H1 (cell line): ENCODE results near the gene NR3C2. TPM values are rescaled to one million over a fixed set of nuclear protein-coding genes. Genes with fewer than 3 reads are reported as not detected.
A peak's percentile ranks its signal among the peaks of the same experiment; 100 is the strongest.
"Not testable (repeated sequence)": the region's sequence is repeated elsewhere in the genome, so short reads cannot be mapped to it uniquely, and the experiment has no call there.

Experiments used
- CTCF ChIA-PET: fragments of 300-600 bp; sonication (Branson Sonifier 250); formaldehyde crosslinking; loops from one replicate; lab custom pipeline; 2021; ENCODE audit not compliant: partially characterized antibody; lab: Charles Lee
- POLR2A ChIA-PET: fragments of 300-600 bp; sonication (Branson Sonifier 250); formaldehyde crosslinking; loops from one replicate; lab custom pipeline; 2021; ENCODE audit warnings: inconsistent platforms; ENCODE audit not compliant: partially characterized antibody; lab: Charles Lee
- DNase-seq, 2 experiments: peaks; one replicate each; pipeline versions ENCODE4 v3.0.0 to v3.0.0-alpha.2; 2010 to 2022; ENCODE audit warnings: low spot score in 2 of 2, low read depth in 1 of 2, mixed read lengths in 1 of 2
- FAIRE-seq: peaks from 2 replicates; lab custom pipeline; 2011; peaks lifted over from hg19 to GRCh38; lab: Jason Lieb, UNC
- H2AFZ ChIP-seq: 2 replicates; pipeline ENCODE4 v1.8.1; 2012; ENCODE audit warnings: low read length, inconsistent platforms
- H2AK5ac ChIP-seq: 2 replicates; pipeline ENCODE4 v1.6.1; 2013; ENCODE audit warnings: low read depth, low read length
- H2BK120ac ChIP-seq: replicated peaks from 2 replicates; pipeline ENCODE3; 2013; ENCODE audit warnings: low read depth, low read length, inconsistent platforms
- H2BK12ac ChIP-seq: 2 replicates; pipeline ENCODE4 v1.6.1; 2013; ENCODE audit warnings: low read depth, low read length
- H2BK15ac ChIP-seq: 2 replicates; pipeline ENCODE4 v1.6.1; 2013; ENCODE audit warnings: low read length
- H2BK20ac ChIP-seq: 2 replicates; pipeline ENCODE4 v1.6.1; 2013; ENCODE audit warnings: low read length
- H2BK5ac ChIP-seq: 2 replicates; pipeline ENCODE4 v1.6.1; 2013; ENCODE audit warnings: low read depth, low read length
- H3K14ac ChIP-seq: 2 replicates; pipeline ENCODE4 v1.6.1; 2013; ENCODE audit warnings: inconsistent platforms; ENCODE audit not compliant: insufficient read length
- H3K18ac ChIP-seq: 2 replicates; pipeline ENCODE4 v1.6.1; 2013; ENCODE audit warnings: low read length; ENCODE audit errors: extremely low read depth
- H3K23ac ChIP-seq: 2 replicates; pipeline ENCODE4 v1.6.1; 2013; ENCODE audit warnings: inconsistent platforms; ENCODE audit not compliant: insufficient read length
- H3K23me2 ChIP-seq: 2 replicates; pipeline ENCODE4 v1.6.1; 2013; ENCODE audit warnings: low read depth, low read length
- H3K27ac ChIP-seq: 2 replicates; pipeline ENCODE4 v1.6.1; 2011; ENCODE audit warnings: low read depth, low read length, inconsistent platforms
- H3K27me3 ChIP-seq, 4 experiments: replicated peaks in 1 of 4; 1 replicate in 1 of 4; 2 replicates in 3 of 4; pipeline versions ENCODE4 v1.6.1 to v1.8.1; 2011 to 2013; ENCODE audit warnings: low read length in 3 of 4, mild to moderate bottlenecking in 3 of 4, inconsistent platforms in 2 of 4, mixed read lengths in 2 of 4, moderate library complexity in 1 of 4; ENCODE audit not compliant: control insufficient read depth in 3 of 4, insufficient read depth in 3 of 4; ENCODE audit errors: extremely low read depth in 1 of 4
- H3K36me3 ChIP-seq, 4 experiments: 2 replicates each; pipeline versions ENCODE4 v1.6.1 to v1.8.1; 2011 to 2013; ENCODE audit warnings: mild to moderate bottlenecking in 4 of 4, low read length in 3 of 4, moderate library complexity in 2 of 4, control low read depth in 1 of 4, inconsistent platforms in 1 of 4; ENCODE audit not compliant: insufficient read depth in 4 of 4, control insufficient read depth in 2 of 4
- H3K4ac ChIP-seq: replicated peaks from 2 replicates; pipeline ENCODE3; 2013; ENCODE audit warnings: low read length, low read depth, mixed read lengths, inconsistent platforms; ENCODE audit not compliant: insufficient read length
- H3K4me1 ChIP-seq, 4 experiments: replicated peaks in 1 of 4; 1 replicate in 1 of 4; 2 replicates in 3 of 4; pipeline versions ENCODE4 v1.6.1 to v1.8.1; 2011 to 2013; ENCODE audit warnings: low read length in 3 of 4, inconsistent platforms in 2 of 4, mixed read lengths in 1 of 4; ENCODE audit not compliant: insufficient read depth in 4 of 4, control insufficient read depth in 3 of 4
- H3K4me2 ChIP-seq, 2 experiments: 2 replicates each; pipeline versions ENCODE4 v1.6.1 to v1.8.1; 2011 to 2013; ENCODE audit warnings: low read depth in 2 of 2, low read length in 2 of 2, control low read depth in 1 of 2, inconsistent platforms in 1 of 2, mild to moderate bottlenecking in 1 of 2; ENCODE audit not compliant: insufficient read depth in 1 of 2
- H3K4me3 ChIP-seq, 4 experiments: fragments of 200-600, 300-600 bp in 1 of 4; sonication (generic), shearing (Covaris generic), sonication (Bioruptor Twin) in 1 of 4; 2 replicates each; pipeline versions ENCODE4 v1.5.1 to v1.8.1; 2011 to 2016; ENCODE audit warnings: low read length in 4 of 4, low read depth in 3 of 4, control low read depth in 2 of 4, inconsistent platforms in 2 of 4, mild to moderate bottlenecking in 2 of 4, mixed read lengths in 1 of 4, moderate library complexity in 1 of 4; ENCODE audit not compliant: insufficient read depth in 2 of 4; ENCODE audit errors: extremely low read depth in 1 of 4
- H3K56ac ChIP-seq: replicated peaks from 2 replicates; pipeline ENCODE3; 2013; ENCODE audit warnings: low read depth, mild to moderate bottlenecking, mixed read lengths, low read length, inconsistent platforms; ENCODE audit not compliant: insufficient read length
- H3K79me1 ChIP-seq: 2 replicates; pipeline ENCODE4 v1.6.1; 2013; ENCODE audit warnings: low read depth, low read length, control low read depth
- H3K79me2 ChIP-seq, 2 experiments: 2 replicates each; pipeline versions ENCODE4 v1.6.1 to v1.8.1; 2012 to 2013; ENCODE audit warnings: low read length in 2 of 2, mild to moderate bottlenecking in 2 of 2, inconsistent platforms in 1 of 2; ENCODE audit not compliant: insufficient read depth in 2 of 2, control insufficient read depth in 1 of 2
- H3K9ac ChIP-seq, 4 experiments: replicated peaks in 1 of 4; 1 replicate in 1 of 4; 2 replicates in 3 of 4; pipeline versions ENCODE4 v1.6.1 to v1.8.1; 2011 to 2013; ENCODE audit warnings: low read depth in 3 of 4, low read length in 3 of 4, control low read depth in 2 of 4, mild to moderate bottlenecking in 2 of 4, moderate library complexity in 2 of 4, inconsistent platforms in 1 of 4; ENCODE audit errors: extremely low read depth in 1 of 4
- H3K9me3 ChIP-seq, 2 experiments: 2 replicates each; pipeline versions ENCODE4 v1.6.1 to v1.8.1; 2012 to 2013; ENCODE audit warnings: mild to moderate bottlenecking in 2 of 2, moderate library complexity in 2 of 2, control low read depth in 1 of 2, inconsistent platforms in 1 of 2, low read depth in 1 of 2, low read length in 1 of 2, mixed read lengths in 1 of 2; ENCODE audit not compliant: insufficient read depth in 2 of 2
- H4K20me1 ChIP-seq, 2 experiments: replicated peaks in 1 of 2; 2 replicates each; pipeline versions ENCODE3 to v1.8.1; 2011 to 2013; ENCODE audit warnings: inconsistent platforms in 2 of 2, low read length in 2 of 2, mild to moderate bottlenecking in 1 of 2; ENCODE audit not compliant: insufficient read depth in 2 of 2, control insufficient read depth in 1 of 2
- H4K5ac ChIP-seq: 2 replicates; pipeline ENCODE4 v1.6.1; 2013; ENCODE audit warnings: low read length, low read depth, mixed read lengths, inconsistent platforms; ENCODE audit not compliant: insufficient read length
- H4K8ac ChIP-seq: 2 replicates; pipeline ENCODE4 v1.8.0; 2013; ENCODE audit warnings: mild to moderate bottlenecking, moderate library complexity, low read length, inconsistent platforms; ENCODE audit not compliant: insufficient read depth; ENCODE audit errors: extremely low read depth
- H4K91ac ChIP-seq: replicated peaks from 2 replicates; pipeline ENCODE3; 2013; ENCODE audit warnings: low read length, mixed read lengths, inconsistent platforms; ENCODE audit not compliant: insufficient read length
- WGBS, 2 experiments: shearing (Covaris generic) in 1 of 2; methylation state at CpG; one replicate each; pipeline versions ENCODE4 v1.1.6 to v1.1.7; 2013 to 2015; ENCODE audit warnings: low lambda C conversion rate in 2 of 2, mixed read lengths in 2 of 2, inconsistent platforms in 1 of 2, low coverage in 1 of 2, missing lambda C conversion rate in 1 of 2; ENCODE audit not compliant: insufficient replicate concordance in 2 of 2, insufficient coverage in 1 of 2, insufficient read length in 1 of 2; ENCODE audit errors: extremely low coverage in 1 of 2, missing lambda C conversion rate in 1 of 2; 5-methylcytosine and 5-hydroxymethylcytosine counted together
- polyA plus RNA-seq, 7 experiments: library from polyadenylated mRNA; depleted of rRNA in 3 of 7; stranded (reverse) in 5 of 7; unstranded in 2 of 7; fragments of >200 nt in 5 of 7; fragments of 200-250 nt in 2 of 7; gene quantifications; 1 replicate in 5 of 7; 2 replicates in 1 of 7; 4 replicates in 1 of 7; pipeline versions ENCODE4 v1.2.1 to v1.2.3, GENCODE V29; 2011 to 2013; ENCODE audit warnings: missing spikeins in 2 of 7, mixed read lengths in 2 of 7
- total RNA-seq: library from RNA; stranded (reverse); fragmentation: NEBNext Ultra II Directional; extraction: Animal tissue kit (Norgen Biotek cat#: 25700); gene quantifications from 2 replicates; pipeline ENCODE4 v1.2.1, GENCODE V29; 2021

Gene NR3C2
- total and polyA plus RNA-seq, 2 of the 8 experiments (the other 6 are each of a cell fraction or from before 2014, with no cell fraction given), result 0.80 to 3.9 TPM

DNA sequence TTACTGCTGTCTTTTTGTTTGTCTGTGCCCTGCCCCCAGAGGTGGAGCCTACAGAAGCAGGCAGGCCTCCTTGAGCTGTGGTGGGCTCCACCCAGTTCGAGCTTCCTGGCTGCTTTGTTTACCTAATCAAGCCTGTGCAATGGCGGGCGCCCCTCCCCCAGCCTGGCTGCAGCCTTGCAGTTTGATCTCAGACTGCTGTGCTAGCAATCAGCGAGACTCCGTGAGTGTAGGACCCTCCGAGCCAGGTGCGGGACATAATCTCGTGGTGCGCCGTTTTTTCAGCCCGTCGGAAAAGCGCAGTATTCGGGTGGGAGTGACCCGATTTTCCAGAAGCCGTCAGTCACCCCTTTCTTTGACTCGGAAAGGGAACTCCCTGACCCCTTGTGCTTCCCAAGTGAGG is 118.9 kb downstream of the NR3C2 start:
- H3K27ac ChIP-seq, H4K20me1 ChIP-seq, H2BK120ac ChIP-seq, H3K14ac ChIP-seq, H2AK5ac ChIP-seq, H3K4ac ChIP-seq, H3K79me2 ChIP-seq, H2BK12ac ChIP-seq, H4K8ac ChIP-seq, H3K9me3 ChIP-seq, H3K23me2 ChIP-seq, H4K5ac ChIP-seq, H3K56ac ChIP-seq, H2BK5ac ChIP-seq, H2BK20ac ChIP-seq, H3K27me3 ChIP-seq, H4K91ac ChIP-seq, H3K23ac ChIP-seq, H3K4me1 ChIP-seq, H3K79me1 ChIP-seq, H3K36me3 ChIP-seq, H3K18ac ChIP-seq, CTCF ChIA-PET, H2BK15ac ChIP-seq, FAIRE-seq, H2AFZ ChIP-seq: not testable (repeated sequence)
- POLR2A ChIA-PET, result interaction anchor here (0.6 to 1.4 kb wide), 3 partner anchors 8 to 10 kb away, joined by 3 to 6 read pairs (median 4); no protein-coding TSS in a partner anchor
- 53% methylated on average over 12 of the region's 17 CpGs; no CpG with 5 or more reads in 1 of the 2 experiments for WGBS, 2 experiments
- peak in 1 of 2 experiments; percentile 76 for DNase-seq
- H3K4me3 ChIP-seq, result peak overlapping the region; percentile 12 to 52 (median 30); a peak in 4 of 8 replicates
- H3K4me2 ChIP-seq, result peak overlapping the region; percentile 21 to 51; a peak in 1 of 4 replicates
- H3K9ac ChIP-seq, result peak overlapping the region in 1 of 4 experiments; percentile 75; a peak in 1 of 7 replicates
